Dendritic cell treated with granulocyte-macrophage colony-stimulating factor and Interleukin-4, amounts not matched to agents 40 ng/mL and 50 ng/mL, for 4 days (primary cell): ENCODE data around the gene TGOLN2.
"Not testable (repeated sequence)": the region's sequence is repeated elsewhere in the genome, so short reads cannot be mapped to it uniquely, and the experiment has no call there.

ENCODE experiments used
- H3K27ac Mint-ChIP-seq: one replicate; pipeline ENCODE4 v1.8.0; 2022; ENCODE audit warnings: mild to moderate bottlenecking, mixed read lengths
- H3K27me3 Mint-ChIP-seq: one replicate; pipeline ENCODE4 v1.8.0; 2022; ENCODE audit warnings: mild to moderate bottlenecking, mixed read lengths
- H3K36me3 Mint-ChIP-seq: one replicate; pipeline ENCODE4 v1.8.0; 2022; ENCODE audit warnings: low read depth, mixed read lengths
- H3K4me1 Mint-ChIP-seq: one replicate; pipeline ENCODE4 v1.8.0; 2022; ENCODE audit warnings: low read depth, mixed read lengths
- H3K4me3 Mint-ChIP-seq: one replicate; pipeline ENCODE4 v1.8.0; 2022; ENCODE audit warnings: mild to moderate bottlenecking, moderate library complexity, mixed read lengths
- H3K9me3 Mint-ChIP-seq: one replicate; pipeline ENCODE4 v1.8.0; 2022; ENCODE audit warnings: mixed read lengths
- intact Hi-C: fragments of 100-400 bp; cut with micrococcal nuclease; formaldehyde crosslinking; loops from one replicate; pipeline ENCODE4 v1.15.0; 2022

TGOLN2 gene

GRCh38 chr2:85353876-85354285 lies 26.1 kb upstream of the TGOLN2 start:
- Mint-ChIP-seq H3K4me1 (peaks cover 42% of the 10 kb centered on the region), H3K27ac (peak overlapping the region; percentile 96), H3K4me3 (peak overlapping the region; percentile 98), H3K9me3 (no peaks in the 10 kb centered on the region), H3K36me3 (peaks cover 74% of the 10 kb centered on the region), H3K27me3 (no peaks in the 10 kb centered on the region)
- intact Hi-C loops, result loop anchor here (1.0 kb wide), 1 partner anchor 26 kb away; no protein-coding TSS in a partner anchor

GRCh38 chr2:85347599-85347998 lies 19.8 kb upstream of the TGOLN2 start:
- Mint-ChIP-seq H3K36me3 (peaks cover 90% of the 10 kb centered on the region), H3K4me1 (peaks cover 2% of the 10 kb centered on the region), H3K9me3 (no peaks in the 10 kb centered on the region), H3K4me3 (no peak overlapping the region), H3K27me3 (no peaks in the 10 kb centered on the region), H3K27ac (no peak overlapping the region)
- intact Hi-C loops, result no loop called here

- Mint-ChIP-seq H3K4me3 (no peak overlapping the region), H3K4me1 (no peaks in the 10 kb centered on the region), H3K27ac (no peak overlapping the region), H3K36me3 (peaks cover 84% of the 10 kb centered on the region), H3K27me3 (peaks cover 5% of the 10 kb centered on the region), H3K9me3 (no peaks in the 10 kb centered on the region)
- intact Hi-C loops, result no loop called here
These were observed 16.7 kb upstream of the TGOLN2 start for GRCh38 chr2:85344356-85344954.

- not testable (repeated sequence) for H3K27me3 Mint-ChIP-seq, H3K9me3 Mint-ChIP-seq, H3K27ac Mint-ChIP-seq, H3K4me3 Mint-ChIP-seq, H3K4me1 Mint-ChIP-seq
- intact Hi-C loops, result loop anchor here (2.0 kb wide), 1 partner anchor 29 kb away; no protein-coding TSS in a partner anchor
- H3K36me3 Mint-ChIP-seq, result peaks cover 73% of the 10 kb centered on the region
These were observed 15.6 kb upstream of the TGOLN2 start for GRCh38 chr2:85343207-85343895.

- H3K27me3 Mint-ChIP-seq, result peaks cover 7% of the 10 kb centered on the region
- intact Hi-C loops, result loop anchor here (2.0 kb wide), 1 partner anchor 27 kb away; no protein-coding TSS in a partner anchor
- no peak overlapping the region for H3K4me3 Mint-ChIP-seq
- H3K9me3 Mint-ChIP-seq, result no peaks in the 10 kb centered on the region
- peaks cover 61% of the 10 kb centered on the region for H3K36me3 Mint-ChIP-seq
- H3K4me1 Mint-ChIP-seq, result no peaks in the 10 kb centered on the region
- no peak overlapping the region for H3K27ac Mint-ChIP-seq
These were observed 14.4 kb upstream of the TGOLN2 start for GRCh38 chr2:85342156-85342555.

GRCh38 chr2:85341269-85342029 lies 13.7 kb upstream of the TGOLN2 start:
- Mint-ChIP-seq H3K27me3 (peaks cover 7% of the 10 kb centered on the region), H3K4me1 (no peaks in the 10 kb centered on the region), H3K9me3 (no peaks in the 10 kb centered on the region), H3K27ac (peak overlapping the region; percentile 22), H3K4me3 (no peak overlapping the region), H3K36me3 (peaks cover 54% of the 10 kb centered on the region)
- intact Hi-C loops, result loop anchor here (2.0 kb wide), 1 partner anchor 27 kb away; no protein-coding TSS in a partner anchor

GRCh38 chr2:85340034-85340892 lies 12.5 kb upstream of the TGOLN2 start:
- H3K27ac Mint-ChIP-seq, result peak overlapping the region; percentile 22
- no peak overlapping the region for H3K4me3 Mint-ChIP-seq
- peaks cover 7% of the 10 kb centered on the region for H3K27me3 Mint-ChIP-seq
- no peaks in the 10 kb centered on the region for H3K4me1 Mint-ChIP-seq
- intact Hi-C loops, result no loop called here
- H3K9me3 Mint-ChIP-seq, result no peaks in the 10 kb centered on the region
- peaks cover 42% of the 10 kb centered on the region for H3K36me3 Mint-ChIP-seq

GRCh38 chr2:85334928-85335327 lies 7.1 kb upstream of the TGOLN2 start:
- H3K27me3 Mint-ChIP-seq, result peaks cover 4% of the 10 kb centered on the region
- no peaks in the 10 kb centered on the region for H3K4me1 Mint-ChIP-seq
- H3K36me3 Mint-ChIP-seq, result no peaks in the 10 kb centered on the region
- H3K9me3 Mint-ChIP-seq, result peaks cover 6% of the 10 kb centered on the region
- no peak overlapping the region for H3K27ac Mint-ChIP-seq
- no peak overlapping the region for H3K4me3 Mint-ChIP-seq
- intact Hi-C loops, result no loop called here

- H3K9me3 Mint-ChIP-seq, H3K4me3 Mint-ChIP-seq, H3K36me3 Mint-ChIP-seq, H3K27me3 Mint-ChIP-seq, H3K27ac Mint-ChIP-seq, intact Hi-C loops, H3K4me1 Mint-ChIP-seq: not testable (repeated sequence)
These were observed 6.1 kb upstream of the TGOLN2 start for GRCh38 chr2:85333877-85334276.

- Mint-ChIP-seq H3K36me3 (peaks cover 23% of the 10 kb centered on the region), H3K27ac (no peak overlapping the region), H3K4me3 (no peak overlapping the region), H3K9me3 (peaks cover 6% of the 10 kb centered on the region), H3K27me3 (no peaks in the 10 kb centered on the region), H3K4me1 (peaks cover 13% of the 10 kb centered on the region)
- intact Hi-C loops, result no loop called here
These were observed 3.2 kb upstream of the TGOLN2 start for GRCh38 chr2:85330839-85331636.

GRCh38 chr2:85329701-85330100 lies 1.9 kb upstream of the TGOLN2 start:
- H3K27ac Mint-ChIP-seq, H3K9me3 Mint-ChIP-seq, intact Hi-C loops, H3K27me3 Mint-ChIP-seq, H3K4me3 Mint-ChIP-seq: not testable (repeated sequence)
- Mint-ChIP-seq H3K36me3 (peaks cover 37% of the 10 kb centered on the region), H3K4me1 (peaks cover 26% of the 10 kb centered on the region)

GRCh38 chr2:85329181-85329651 lies 1.4 kb upstream of the TGOLN2 start:
- Mint-ChIP-seq H3K27ac (no peak overlapping the region), H3K9me3 (peaks cover 6% of the 10 kb centered on the region), H3K36me3 (peaks cover 42% of the 10 kb centered on the region), H3K4me1 (peaks cover 30% of the 10 kb centered on the region), H3K4me3 (no peak overlapping the region), H3K27me3 (no peaks in the 10 kb centered on the region)
- intact Hi-C loops, result no loop called here
